Choroid plexus epithelial cell (primary cell): ENCODE data around the gene LYSMD2.

Experiments used
- DNase-seq: peaks from one replicate; pipeline ENCODE4 v3.0.0-alpha.2; 2010; ENCODE audit warnings: low read depth
- H3K4me3 ChIP-seq: 2 replicates; pipeline ENCODE4 v1.5.1; 2011; ENCODE audit warnings: low read depth, mild to moderate bottlenecking, control low read depth, low read length, moderate library complexity
- CTCF ChIP-seq: conservative IDR thresholded peaks from 2 replicates; pipeline ENCODE4 v1.5.1; 2011; ENCODE audit warnings: low read depth, mild to moderate bottlenecking, control low read depth, inconsistent platforms, low read length, moderate library complexity

The LYSMD2 gene

DNA sequence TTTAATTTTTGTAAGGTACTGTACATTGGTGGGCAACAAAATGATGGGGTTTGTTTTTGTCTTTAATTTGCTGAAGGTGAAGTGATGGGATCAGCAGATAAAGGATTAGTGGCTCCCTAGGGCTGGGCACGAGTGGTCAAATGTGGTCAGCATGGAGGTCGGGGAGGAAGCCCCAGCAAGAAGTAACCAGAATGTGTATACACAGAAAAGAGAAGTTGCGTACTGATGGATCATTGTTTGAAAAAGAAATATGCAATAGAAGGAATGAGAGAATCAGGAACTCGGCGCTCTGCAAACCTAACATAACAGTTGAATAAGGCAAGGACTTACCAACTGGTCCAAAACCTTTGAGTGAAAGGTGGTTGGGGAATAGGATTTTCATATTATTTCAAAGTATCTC, 15.4 kb upstream of the LYSMD2 start:
- TF ChIP-seq CTCF, result no peak
- no peak for DNase-seq
- no peak overlapping the region for H3K4me3 ChIP-seq

- DNase-seq, result peak; percentile 40
- H3K4me3 ChIP-seq, result peak overlapping the region; percentile 66
- TF ChIP-seq CTCF, result no peak
Measured at GRCh38 chr15:51751697-51752683, 14.5 kb upstream of the LYSMD2 start.

DNA sequence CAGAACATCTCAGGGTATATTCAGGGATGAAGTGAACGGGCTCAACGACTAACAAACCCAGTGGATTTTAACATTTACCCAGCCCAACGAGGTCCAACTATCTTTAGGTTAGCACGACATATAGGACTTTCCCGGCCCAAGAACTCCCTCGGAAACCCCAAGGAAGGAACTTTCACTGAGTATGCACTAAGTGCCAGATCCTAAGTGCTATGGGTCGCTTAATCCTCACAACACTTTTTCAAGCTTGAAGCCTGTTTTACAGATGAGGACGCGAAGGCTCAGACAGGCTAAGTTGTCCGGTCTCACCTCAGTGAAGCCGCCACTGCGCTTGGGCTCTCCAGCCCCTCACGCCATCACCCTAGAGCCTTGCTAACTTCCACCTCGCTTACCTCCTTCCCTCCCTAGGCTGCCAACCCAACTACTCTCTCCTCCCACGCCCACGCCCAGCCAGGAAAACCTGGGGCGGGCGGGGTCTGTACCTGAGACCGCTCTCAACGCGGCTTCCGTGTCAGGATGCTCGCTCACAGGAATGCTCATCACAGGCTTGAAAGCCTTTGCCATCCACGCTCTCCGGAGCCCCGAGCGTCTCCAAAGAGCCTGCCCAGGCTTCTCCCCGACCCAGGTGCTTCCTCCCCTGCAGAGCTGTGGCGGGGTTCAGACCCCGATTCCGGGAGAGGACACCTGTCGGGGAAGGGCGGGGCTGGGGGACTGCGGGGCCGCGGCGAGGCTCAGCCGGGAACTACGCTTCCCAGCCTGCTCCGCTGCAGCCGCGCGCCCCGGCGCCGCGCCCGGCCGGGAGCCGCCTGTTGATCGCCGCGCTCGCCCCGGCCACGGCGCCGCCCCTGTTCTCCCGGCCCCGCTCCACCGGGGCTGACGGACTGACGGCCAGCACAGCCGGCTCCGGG, 13.6 kb upstream of the LYSMD2 start, which contains the start of gene TMOD2:
TSS of gene TMOD2 (plus strand) at position 806 of the 905 bp plus-strand sequence. CDS start 14,845 bp downstream, outside the sequence.
- peak within 1 kb of the TSS; percentile 66 for H3K4me3 ChIP-seq
- peak; percentile 37 for DNase-seq
- TF ChIP-seq CTCF, result no peak

- DNase-seq, result no peak
- TF ChIP-seq CTCF, result no peak
- H3K4me3 ChIP-seq, result no peak overlapping the region
Measured at GRCh38 chr15:51750186-51750585, 12.7 kb upstream of the LYSMD2 start.

DNA sequence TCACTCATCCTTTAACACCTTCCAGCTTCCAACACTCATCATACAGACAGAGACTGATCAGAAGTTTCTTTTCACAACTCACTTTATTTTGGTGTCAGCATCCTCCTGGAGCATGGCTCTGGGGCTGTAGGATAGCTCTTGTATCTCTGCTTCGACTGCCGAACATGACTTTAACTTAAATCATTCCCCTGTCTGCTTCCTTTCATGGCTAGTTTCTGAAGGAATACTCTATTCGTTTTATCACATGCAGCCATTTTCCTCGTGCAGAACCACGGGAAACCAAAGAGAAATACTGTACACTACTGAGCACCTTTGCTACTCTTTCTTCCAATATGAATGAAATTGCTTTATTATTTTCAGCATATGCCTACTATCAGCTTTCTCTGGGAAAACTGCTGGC, 11.9 kb upstream of the LYSMD2 start:
- no peak for TF ChIP-seq CTCF
- no peak for DNase-seq
- no peak overlapping the region for H3K4me3 ChIP-seq

DNA sequence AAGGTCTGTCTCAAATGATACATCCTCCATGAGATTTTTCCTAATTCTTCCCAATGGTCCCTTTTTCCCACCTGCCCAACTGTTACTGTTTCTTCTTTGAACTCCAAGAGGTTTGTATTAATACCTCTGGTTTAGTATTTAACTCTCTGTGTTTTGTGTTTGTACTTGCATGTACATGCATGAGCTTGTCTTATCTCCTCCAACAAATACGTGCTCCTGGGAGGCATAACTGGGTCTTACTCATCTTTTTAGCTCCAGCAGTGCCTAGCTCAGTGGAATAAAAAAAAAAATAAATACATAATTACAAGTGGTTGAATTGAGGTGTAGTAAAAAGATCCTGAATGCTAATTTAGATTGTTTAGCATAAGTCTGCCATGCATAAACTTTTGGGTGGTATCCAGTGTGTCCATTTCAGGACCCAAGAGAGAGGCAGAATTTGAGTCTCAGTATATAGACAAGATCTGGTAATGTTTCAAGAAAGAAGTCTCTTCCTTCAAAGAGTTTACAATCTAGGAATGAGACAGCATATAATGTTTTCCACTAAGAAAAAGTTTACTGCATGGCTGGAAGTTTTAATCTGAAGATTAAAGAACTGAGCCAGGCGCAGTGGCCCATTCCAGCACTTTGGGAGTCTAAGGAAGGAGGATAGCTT, 1.7 kb upstream of the LYSMD2 start:
- no peak for DNase-seq
- no peak for TF ChIP-seq CTCF
- no peak overlapping the region for H3K4me3 ChIP-seq
